SJSA1 (cell line): ENCODE data around the gene ZNF521. TPM values are rescaled to one million over a fixed set of nuclear protein-coding genes. Genes with fewer than 3 reads are reported as not detected.
"Not testable (repeated sequence)": the region's sequence is repeated elsewhere in the genome, so short reads cannot be mapped to it uniquely, and the experiment has no call there.

Source experiments
- DNase-seq, 2 experiments: peaks; one replicate each; pipeline ENCODE4 v3.0.0-alpha.2; 2015 to 2020; ENCODE audit warnings: low spot score in 2 of 2, low read depth in 1 of 2
- H3K27ac ChIP-seq: fragments of 250-450 bp; sonication (Bioruptor Pico); 2 replicates; pipeline ENCODE4 v1.5.1; 2020; ENCODE audit warnings: mild to moderate bottlenecking, moderate library complexity
- H3K27me3 ChIP-seq: fragments of 250-450 bp; sonication (Bioruptor Pico); replicated peaks from 2 replicates; pipeline ENCODE4 v1.5.1; 2020; ENCODE audit warnings: mild to moderate bottlenecking, moderate library complexity
- H3K36me3 ChIP-seq: fragments of 250-450 bp; sonication (Bioruptor Pico); 2 replicates; pipeline ENCODE4 v1.5.1; 2020; ENCODE audit warnings: mild to moderate bottlenecking
- H3K4me1 ChIP-seq: fragments of 250-450 bp; sonication (Bioruptor Pico); replicated peaks from 2 replicates; pipeline ENCODE4 v1.6.1; 2021; ENCODE audit warnings: mild to moderate bottlenecking
- H3K4me3 ChIP-seq: fragments of 250-450 bp; sonication (Bioruptor Pico); 2 replicates; pipeline ENCODE4 v1.5.1; 2020; ENCODE audit warnings: mild to moderate bottlenecking
- H3K9me3 ChIP-seq: fragments of 250-450 bp; sonication (Bioruptor Pico); replicated peaks from 2 replicates; pipeline ENCODE4 v1.5.1; 2020; ENCODE audit warnings: mild to moderate bottlenecking
- total RNA-seq: library from RNA; depleted of rRNA; stranded (reverse); fragments of >200 nt; shearing (Covaris generic); gene quantifications from 2 replicates; pipeline ENCODE4 v1.2.3, GENCODE V29; 2014

ZNF521 gene
- total RNA-seq, 1 experiment from 2014 or later: 0.34 TPM

GRCh38 chr18:25275412-25276001, 76.5 kb downstream of the ZNF521 start:
- H3K36me3 ChIP-seq: no peaks in the 10 kb centered on the region
- DNase-seq: no peak
- H3K27me3 ChIP-seq: no peaks in the 10 kb centered on the region
- no peak overlapping the region for H3K27ac ChIP-seq
- H3K9me3 ChIP-seq: no peaks in the 10 kb centered on the region
- no peak overlapping the region for H3K4me3 ChIP-seq
- H3K4me1 ChIP-seq: no peaks in the 10 kb centered on the region

- Histone ChIP-seq H3K27ac (no peak overlapping the region), H3K9me3 (no peaks in the 10 kb centered on the region), H3K27me3 (no peaks in the 10 kb centered on the region), H3K4me1 (no peaks in the 10 kb centered on the region), H3K4me3 (no peak overlapping the region), H3K36me3 (no peaks in the 10 kb centered on the region)
- no peak for DNase-seq
Observed at GRCh38 chr18:25274926-25275325, 77.0 kb downstream of the ZNF521 start.

- DNase-seq, H3K4me3 ChIP-seq, H3K4me1 ChIP-seq, H3K36me3 ChIP-seq, H3K27ac ChIP-seq, H3K27me3 ChIP-seq, H3K9me3 ChIP-seq: not testable (repeated sequence)
Observed at GRCh38 chr18:25266931-25267527, 84.9 kb downstream of the ZNF521 start.

GRCh38 chr18:25262920-25263319, 89.0 kb downstream of the ZNF521 start:
- H3K4me1 ChIP-seq: no peaks in the 10 kb centered on the region
- H3K9me3 ChIP-seq: no peaks in the 10 kb centered on the region
- no peaks in the 10 kb centered on the region for H3K36me3 ChIP-seq
- DNase-seq: no peak
- no peaks in the 10 kb centered on the region for H3K27me3 ChIP-seq
- H3K27ac ChIP-seq: no peak overlapping the region
- H3K4me3 ChIP-seq: no peak overlapping the region

GRCh38 chr18:25261768-25262167, 90.2 kb downstream of the ZNF521 start:
- Histone ChIP-seq H3K4me3 (no peak overlapping the region), H3K9me3 (no peaks in the 10 kb centered on the region), H3K36me3 (no peaks in the 10 kb centered on the region), H3K27ac (no peak overlapping the region), H3K27me3 (no peaks in the 10 kb centered on the region), H3K4me1 (no peaks in the 10 kb centered on the region)
- no peak for DNase-seq

GRCh38 chr18:25256439-25256838, 95.5 kb downstream of the ZNF521 start:
- 0 out of 2 replicates have a peak, but pooled peaks cover 4% of the 10 kb centered on the region for H3K4me1 ChIP-seq
- H3K9me3 ChIP-seq: no peaks in the 10 kb centered on the region
- no peak overlapping the region for H3K4me3 ChIP-seq
- no peak for DNase-seq
- no peaks in the 10 kb centered on the region for H3K36me3 ChIP-seq
- no peak overlapping the region for H3K27ac ChIP-seq
- H3K27me3 ChIP-seq: no peaks in the 10 kb centered on the region

- H3K4me3 ChIP-seq: no peak overlapping the region
- no peak for DNase-seq
- H3K36me3 ChIP-seq: no peaks in the 10 kb centered on the region
- H3K9me3 ChIP-seq: no peaks in the 10 kb centered on the region
- H3K4me1 ChIP-seq: 0 out of 2 replicates have a peak, but pooled peaks cover 4% of the 10 kb centered on the region
- H3K27ac ChIP-seq: no peak overlapping the region
- no peaks in the 10 kb centered on the region for H3K27me3 ChIP-seq
Observed at GRCh38 chr18:25253779-25254178, 98.2 kb downstream of the ZNF521 start.

GRCh38 chr18:25253136-25253535, 98.8 kb downstream of the ZNF521 start:
- Histone ChIP-seq H3K27ac (no peak overlapping the region), H3K36me3 (no peaks in the 10 kb centered on the region), H3K4me1 (peaks cover 6% of the 10 kb centered on the region), H3K27me3 (no peaks in the 10 kb centered on the region), H3K9me3 (no peaks in the 10 kb centered on the region), H3K4me3 (no peak overlapping the region)
- DNase-seq: no peak

- Histone ChIP-seq H3K27ac (no peak overlapping the region), H3K4me3 (no peak overlapping the region), H3K9me3 (no peaks in the 10 kb centered on the region), H3K36me3 (no peaks in the 10 kb centered on the region), H3K27me3 (no peaks in the 10 kb centered on the region), H3K4me1 (peaks cover 18% of the 10 kb centered on the region)
- DNase-seq: no peak
Observed at GRCh38 chr18:25251068-25251467, 100.9 kb downstream of the ZNF521 start.

GRCh38 chr18:25250474-25250851, 101.5 kb downstream of the ZNF521 start:
- DNase-seq: no peak
- Histone ChIP-seq H3K27ac (no peak overlapping the region), H3K27me3 (no peaks in the 10 kb centered on the region), H3K4me1 (peaks cover 18% of the 10 kb centered on the region), H3K9me3 (no peaks in the 10 kb centered on the region), H3K4me3 (no peak overlapping the region), H3K36me3 (no peaks in the 10 kb centered on the region)

- Histone ChIP-seq H3K27ac (no peak overlapping the region), H3K36me3 (no peaks in the 10 kb centered on the region), H3K4me1 (peaks cover 18% of the 10 kb centered on the region), H3K27me3 (no peaks in the 10 kb centered on the region), H3K4me3 (no peak overlapping the region), H3K9me3 (no peaks in the 10 kb centered on the region)
- DNase-seq: no peak
Observed at GRCh38 chr18:25248755-25249154, 103.2 kb downstream of the ZNF521 start.

- H3K36me3 ChIP-seq: no peaks in the 10 kb centered on the region
- peak overlapping the region; percentile 22 for H3K27ac ChIP-seq
- H3K4me1 ChIP-seq: peaks cover 16% of the 10 kb centered on the region
- H3K4me3 ChIP-seq: no peak overlapping the region
- no peak for DNase-seq
- H3K9me3 ChIP-seq: no peaks in the 10 kb centered on the region
- H3K27me3 ChIP-seq: no peaks in the 10 kb centered on the region
Observed at GRCh38 chr18:25247725-25248124, 104.2 kb downstream of the ZNF521 start.

- no peak for DNase-seq
- Histone ChIP-seq H3K27ac (no peak overlapping the region), H3K4me3 (no peak overlapping the region), H3K9me3 (no peaks in the 10 kb centered on the region), H3K27me3 (no peaks in the 10 kb centered on the region), H3K36me3 (no peaks in the 10 kb centered on the region), H3K4me1 (peaks cover 14% of the 10 kb centered on the region)
Observed at GRCh38 chr18:25244924-25245698, 106.9 kb downstream of the ZNF521 start.

GRCh38 chr18:25244170-25244569, 107.8 kb downstream of the ZNF521 start:
- H3K9me3 ChIP-seq: no peaks in the 10 kb centered on the region
- H3K27ac ChIP-seq: no peak overlapping the region
- H3K4me1 ChIP-seq: peaks cover 14% of the 10 kb centered on the region
- H3K27me3 ChIP-seq: no peaks in the 10 kb centered on the region
- DNase-seq: no peak
- no peak overlapping the region for H3K4me3 ChIP-seq
- no peaks in the 10 kb centered on the region for H3K36me3 ChIP-seq
